Natural killer cell treated with Interleukin-12 subunit alpha and Interleukin-12 subunit beta and Interleukin-15 and Interleukin-18, amount 100 ng/mL, for 72 hours (primary cell): ENCODE data around the gene CYP3A5. TPM values are rescaled to one million over a fixed set of nuclear protein-coding genes. Genes with fewer than 3 reads are reported as not detected.

Source experiments
- ATAC-seq, 2 donors: fragments of 150-1000 bp; cut with Tn5 transposase in 1 of 2; sonication (Bioruptor Pico), chemical (Tn5 transposase) in 1 of 2; 2 replicates each; pipeline ENCODE4 v1.10.0; 2021
- DNase-seq: peaks from one replicate; pipeline ENCODE4 v3.0.0; 2022; ENCODE audit warnings: low spot score
- H3K27ac Mint-ChIP-seq, 2 donors: 1 replicate in 1 of 2; 2 replicates in 1 of 2; pipeline ENCODE4 v1.8.0; 2022; ENCODE audit warnings: mixed read lengths in 2 of 2, mild to moderate bottlenecking in 1 of 2, moderate library complexity in 1 of 2
- H3K27me3 Mint-ChIP-seq, 2 donors: 1 replicate in 1 of 2; 2 replicates in 1 of 2; pipeline ENCODE4 v1.8.0; 2022; ENCODE audit warnings: mixed read lengths in 2 of 2
- H3K36me3 Mint-ChIP-seq: one replicate; pipeline ENCODE4 v1.8.0; 2022; ENCODE audit warnings: mixed read lengths
- H3K4me1 Mint-ChIP-seq, 2 donors: 1 replicate in 1 of 2; 2 replicates in 1 of 2; pipeline ENCODE4 v1.8.0; 2022; ENCODE audit warnings: low read depth in 2 of 2, mixed read lengths in 2 of 2, mild to moderate bottlenecking in 1 of 2
- H3K4me3 Mint-ChIP-seq: one replicate; pipeline ENCODE4 v1.8.0; 2022; ENCODE audit warnings: mixed read lengths
- H3K9me3 Mint-ChIP-seq: 2 replicates; pipeline ENCODE4 v1.8.0; 2022; ENCODE audit warnings: mixed read lengths
- total RNA-seq, 2 donors: library from RNA; stranded (reverse); gene quantifications; one replicate each; pipeline ENCODE4 v1.2.3, GENCODE V29; 2022

Gene CYP3A5
- total RNA-seq, 2 donors from 2014 or later: not detected

GRCh38 chr7:99623702-99624447, 55.9 kb downstream of the CYP3A5 start:
- Mint-ChIP-seq H3K4me3 (peak overlapping the region; percentile 85), H3K27me3 (no peaks in the 10 kb centered on the region), H3K27ac (peak overlapping the region; percentile 92 to 94), H3K4me1 (peaks cover 38 to 40% of the 10 kb centered on the region in 2 donors), H3K36me3 (peaks cover 43% of the 10 kb centered on the region), H3K9me3 (no peaks in the 10 kb centered on the region)
- DNase-seq (no peak), ATAC-seq (peak; percentile 8 to 17)

GRCh38 chr7:99623091-99623693, 56.6 kb downstream of the CYP3A5 start:
- Mint-ChIP-seq H3K4me3 (peak overlapping the region; percentile 85), H3K27me3 (no peaks in the 10 kb centered on the region), H3K36me3 (peaks cover 38% of the 10 kb centered on the region), H3K4me1 (peaks cover 43 to 46% of the 10 kb centered on the region in 2 donors), H3K9me3 (no peaks in the 10 kb centered on the region), H3K27ac (peak overlapping the region; percentile 92 to 94)
- ATAC-seq (no peak), DNase-seq (no peak)

GRCh38 chr7:99622596-99622995, 57.2 kb downstream of the CYP3A5 start:
- peak overlapping the region in 1 of 2 donors; percentile 92 for H3K27ac Mint-ChIP-seq
- no peak for DNase-seq
- H3K9me3 Mint-ChIP-seq: no peaks in the 10 kb centered on the region
- peaks cover 49 to 52% of the 10 kb centered on the region in 2 donors for H3K4me1 Mint-ChIP-seq
- no peaks in the 10 kb centered on the region for H3K27me3 Mint-ChIP-seq
- no peak overlapping the region for H3K4me3 Mint-ChIP-seq
- H3K36me3 Mint-ChIP-seq: peaks cover 36% of the 10 kb centered on the region
- no peak for ATAC-seq

- Mint-ChIP-seq H3K9me3 (no peaks in the 10 kb centered on the region), H3K27me3 (no peaks in the 10 kb centered on the region)
Observed at GRCh38 chr7:99621271-99621670, 58.5 kb downstream of the CYP3A5 start.

GRCh38 chr7:99619571-99620130, 60.1 kb downstream of the CYP3A5 start:
- H3K27ac Mint-ChIP-seq: peak overlapping the region; percentile 17 to 90
- H3K36me3 Mint-ChIP-seq: peaks cover 20% of the 10 kb centered on the region
- H3K4me1 Mint-ChIP-seq: peaks cover 52 to 54% of the 10 kb centered on the region in 2 donors
- H3K4me3 Mint-ChIP-seq: no peak overlapping the region
- DNase-seq: no peak
- H3K9me3 Mint-ChIP-seq: no peaks in the 10 kb centered on the region
- no peaks in the 10 kb centered on the region for H3K27me3 Mint-ChIP-seq
- no peak for ATAC-seq

More at GRCh38 chr7:99621271-99621670, 58.5 kb downstream of the CYP3A5 start:
- DNase-seq: no peak
- Mint-ChIP-seq H3K4me1 (peaks cover 55 to 58% of the 10 kb centered on the region in 2 donors), H3K4me3 (no peak overlapping the region), H3K36me3 (peaks cover 33% of the 10 kb centered on the region), H3K27ac (peak overlapping the region in 1 of 2 donors; percentile 14)
- no peak for ATAC-seq

- H3K4me3 Mint-ChIP-seq: peak overlapping the region; percentile 89
- ATAC-seq (no peak), DNase-seq (no peak)
- H3K27ac Mint-ChIP-seq: peak overlapping the region in 1 of 2 donors; percentile 90
- H3K36me3 Mint-ChIP-seq: peaks cover 14% of the 10 kb centered on the region
- peaks cover 43 to 44% of the 10 kb centered on the region in 2 donors for H3K4me1 Mint-ChIP-seq
- H3K27me3 Mint-ChIP-seq: no peaks in the 10 kb centered on the region
- no peaks in the 10 kb centered on the region for H3K9me3 Mint-ChIP-seq
Observed at GRCh38 chr7:99618726-99619125, 61.1 kb downstream of the CYP3A5 start.

- Mint-ChIP-seq H3K4me3 (peak overlapping the region; percentile 89), H3K27ac (peak overlapping the region; percentile 82 to 90), H3K9me3 (no peaks in the 10 kb centered on the region), H3K36me3 (peaks cover 8% of the 10 kb centered on the region), H3K4me1 (peaks cover 36 to 37% of the 10 kb centered on the region in 2 donors), H3K27me3 (no peaks in the 10 kb centered on the region)
- ATAC-seq (peak in 1 of 2 donors; percentile 58), DNase-seq (no peak)
Observed at GRCh38 chr7:99617192-99617781, 62.5 kb downstream of the CYP3A5 start.

GRCh38 chr7:99616359-99617191, 63.2 kb downstream of the CYP3A5 start, which contains the start of gene ZSCAN25:
ZSCAN25 (plus strand) TSS chr7:99616946; CDS start chr7:99619607, 2,661 bp downstream.
- H3K9me3 Mint-ChIP-seq: no peaks in the 10 kb centered on the region
- DNase-seq (peak; percentile 93), ATAC-seq (peak; percentile 97 to 98)
- no peaks in the 10 kb centered on the region for H3K27me3 Mint-ChIP-seq
- peak within 1 kb of the TSS; percentile 82 to 90 for H3K27ac Mint-ChIP-seq
- H3K36me3 Mint-ChIP-seq: peaks cover 8% of the 10 kb centered on the region
- H3K4me3 Mint-ChIP-seq: peak within 1 kb of the TSS; percentile 89
- peaks cover 36 to 37% of the 10 kb centered on the region in 2 donors for H3K4me1 Mint-ChIP-seq

- peaks cover 8% of the 10 kb centered on the region for H3K36me3 Mint-ChIP-seq
- peaks cover 34 to 37% of the 10 kb centered on the region in 2 donors for H3K4me1 Mint-ChIP-seq
- ATAC-seq (peak in 1 of 2 donors; percentile 0), DNase-seq (no peak)
- peak overlapping the region; percentile 82 to 90 for H3K27ac Mint-ChIP-seq
- H3K27me3 Mint-ChIP-seq: no peaks in the 10 kb centered on the region
- H3K9me3 Mint-ChIP-seq: no peaks in the 10 kb centered on the region
- peak overlapping the region; percentile 89 for H3K4me3 Mint-ChIP-seq
Observed at GRCh38 chr7:99615989-99616358, 63.8 kb downstream of the CYP3A5 start.

- Mint-ChIP-seq H3K27ac (no peak overlapping the region), H3K4me3 (peak overlapping the region; percentile 3), H3K9me3 (no peaks in the 10 kb centered on the region), H3K36me3 (peaks cover 8% of the 10 kb centered on the region), H3K27me3 (no peaks in the 10 kb centered on the region), H3K4me1 (peaks cover 34 to 36% of the 10 kb centered on the region in 2 donors)
- no peak for ATAC-seq
- no peak for DNase-seq
Observed at GRCh38 chr7:99614495-99614894, 65.3 kb downstream of the CYP3A5 start.

GRCh38 chr7:99607548-99607947, 72.2 kb downstream of the CYP3A5 start:
- no peak overlapping the region for H3K4me3 Mint-ChIP-seq
- no peaks in the 10 kb centered on the region for H3K9me3 Mint-ChIP-seq
- no peaks in the 10 kb centered on the region for H3K4me1 Mint-ChIP-seq
- ATAC-seq (no peak), DNase-seq (no peak)
- no peaks in the 10 kb centered on the region for H3K27me3 Mint-ChIP-seq
- H3K27ac Mint-ChIP-seq: no peak overlapping the region
- H3K36me3 Mint-ChIP-seq: no peaks in the 10 kb centered on the region

- DNase-seq (no peak), ATAC-seq (no peak)
- H3K4me3 Mint-ChIP-seq: no peak overlapping the region
- no peaks in the 10 kb centered on the region for H3K9me3 Mint-ChIP-seq
- H3K27ac Mint-ChIP-seq: no peak overlapping the region
- H3K4me1 Mint-ChIP-seq: no peaks in the 10 kb centered on the region
- H3K36me3 Mint-ChIP-seq: no peaks in the 10 kb centered on the region
- no peaks in the 10 kb centered on the region for H3K27me3 Mint-ChIP-seq
Observed at GRCh38 chr7:99606531-99606930, 73.3 kb downstream of the CYP3A5 start.

- Mint-ChIP-seq H3K4me1 (no peaks in the 10 kb centered on the region), H3K27ac (no peak overlapping the region)
Observed at GRCh38 chr7:99605527-99605926, 74.3 kb downstream of the CYP3A5 start.

More at GRCh38 chr7:99605527-99605926, 74.3 kb downstream of the CYP3A5 start:
- Mint-ChIP-seq H3K9me3 (no peaks in the 10 kb centered on the region), H3K4me3 (no peak overlapping the region), H3K27me3 (no peaks in the 10 kb centered on the region), H3K36me3 (no peaks in the 10 kb centered on the region)
- ATAC-seq (no peak), DNase-seq (no peak)
